GM20431 (cell line): ENCODE data around the gene FAM20C.

Experiments used
- in situ Hi-C: fragments of 300-500 bp; cut with MseI, MboI; formaldehyde crosslinking; loops from one replicate; pipeline ENCODE4 v1.15.0; 2020; ENCODE audit warnings: low sequenced_read_pairs; ENCODE audit not compliant: unreplicated experiment

FAM20C gene

DNA sequence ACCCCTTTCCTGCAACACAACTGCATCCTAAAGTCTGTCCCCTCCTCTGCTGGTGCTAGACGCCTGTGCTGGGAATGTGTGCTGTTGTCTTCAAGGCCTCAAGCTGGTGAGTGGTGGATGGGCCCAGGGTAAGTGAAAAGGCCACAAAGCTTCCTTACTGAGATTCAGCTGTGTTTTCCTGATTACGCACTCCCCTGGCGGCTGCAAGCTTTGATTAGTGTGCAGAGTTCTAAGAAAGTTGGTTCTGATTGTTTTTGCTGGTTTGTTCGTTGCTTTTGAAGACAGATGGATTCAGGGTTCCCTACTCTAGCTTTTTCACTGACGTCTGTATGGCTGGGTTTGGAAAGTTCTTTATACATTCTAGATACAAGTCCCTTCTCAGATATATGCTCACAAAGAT, 85.7 kb downstream of the FAM20C start:
- in situ Hi-C loops: no loop called here

DNA sequence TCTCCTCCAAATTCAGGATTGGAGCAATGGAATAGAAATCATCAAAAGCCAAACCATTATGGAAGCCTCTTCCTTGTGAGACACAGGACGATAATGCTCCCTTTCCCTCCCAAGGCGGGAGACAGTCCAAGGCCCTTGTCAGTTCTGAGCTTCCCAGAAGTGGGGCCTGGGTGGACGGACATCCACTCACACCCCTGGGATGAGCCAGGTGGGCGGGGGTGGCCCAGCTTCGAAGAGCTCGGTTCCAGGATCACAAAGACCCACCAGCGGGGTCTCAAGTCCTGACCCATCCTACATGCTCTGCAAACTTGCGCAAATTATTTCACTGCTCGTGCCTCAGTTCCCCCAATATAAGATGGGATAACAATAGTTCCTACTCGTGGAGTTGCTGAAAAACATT, 87.5 kb downstream of the FAM20C start:
- in situ Hi-C loops: no loop called here

- in situ Hi-C loops: no loop called here
Measured at GRCh38 chr7:280461-280860, 88.1 kb downstream of the FAM20C start.

DNA sequence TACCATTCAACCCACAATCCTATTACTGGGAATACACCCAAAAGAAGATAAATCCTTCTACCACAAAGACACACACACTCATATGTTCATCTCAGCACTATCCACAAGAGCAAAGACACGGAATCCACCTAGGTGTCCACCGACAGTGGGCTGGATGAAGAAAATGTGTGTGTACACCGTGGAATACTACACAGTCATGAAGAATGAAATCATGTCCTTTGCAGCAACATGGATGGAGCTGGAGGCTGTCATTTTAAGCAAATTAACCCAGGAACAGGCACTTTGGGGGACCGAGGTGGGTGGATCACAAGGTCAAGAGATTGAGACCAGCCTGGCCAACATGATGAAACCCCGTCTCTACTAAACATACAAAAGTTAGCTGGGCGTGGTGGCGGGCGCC, 89.3 kb downstream of the FAM20C start:
- in situ Hi-C loops: no loop called here

GRCh38 chr7:282621-283020, 90.2 kb downstream of the FAM20C start:
- in situ Hi-C loops: no loop called here

GRCh38 chr7:284762-285722, 92.7 kb downstream of the FAM20C start:
- in situ Hi-C loops: no loop called here

DNA sequence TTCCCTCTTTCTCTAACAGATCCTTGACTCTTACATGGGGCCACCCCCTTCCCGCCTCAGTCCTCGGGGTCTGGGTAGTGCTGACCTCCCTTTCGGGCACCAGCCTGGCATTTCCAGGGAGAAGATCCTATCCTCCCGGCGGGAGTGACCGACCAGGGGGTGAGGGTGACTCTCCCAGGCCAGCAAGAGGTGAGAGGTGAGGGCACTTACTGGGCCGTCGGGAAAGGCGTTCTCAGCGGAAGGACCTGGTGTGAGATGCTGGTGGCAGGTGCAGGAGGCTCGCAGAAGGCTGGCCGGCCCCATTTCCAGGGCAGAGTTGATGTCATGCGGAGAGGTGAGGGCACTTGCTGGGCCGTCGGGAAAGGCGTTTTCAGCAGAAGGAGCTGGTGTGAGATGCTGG, 93.4 kb downstream of the FAM20C start:
- in situ Hi-C loops: no loop called here

DNA sequence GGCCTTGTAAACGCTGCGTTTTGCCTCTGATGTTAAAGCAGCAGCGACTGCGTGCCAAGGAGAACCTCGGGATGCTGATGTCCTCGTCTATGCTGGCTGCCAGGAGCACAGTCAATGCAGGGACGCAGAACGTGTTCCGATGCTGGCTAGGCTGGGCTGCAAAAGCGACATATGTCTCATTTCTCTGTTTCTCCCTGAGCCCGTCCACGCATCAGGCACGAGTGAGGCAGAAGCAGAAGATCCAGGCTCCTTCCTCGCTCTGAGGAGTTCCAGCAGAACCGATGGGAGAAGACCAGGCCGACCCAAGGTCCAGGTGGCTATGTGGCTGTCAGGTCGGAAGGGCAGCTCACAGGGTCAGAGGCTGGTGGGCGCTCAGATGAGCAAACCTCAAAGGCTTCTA, 93.9 kb downstream of the FAM20C start:
- in situ Hi-C loops: no loop called here

GRCh38 chr7:288671-289101, 96.3 kb downstream of the FAM20C start:
- in situ Hi-C loops: no loop called here

- in situ Hi-C loops: no loop called here
Measured at GRCh38 chr7:289209-289755, 96.9 kb downstream of the FAM20C start.

DNA sequence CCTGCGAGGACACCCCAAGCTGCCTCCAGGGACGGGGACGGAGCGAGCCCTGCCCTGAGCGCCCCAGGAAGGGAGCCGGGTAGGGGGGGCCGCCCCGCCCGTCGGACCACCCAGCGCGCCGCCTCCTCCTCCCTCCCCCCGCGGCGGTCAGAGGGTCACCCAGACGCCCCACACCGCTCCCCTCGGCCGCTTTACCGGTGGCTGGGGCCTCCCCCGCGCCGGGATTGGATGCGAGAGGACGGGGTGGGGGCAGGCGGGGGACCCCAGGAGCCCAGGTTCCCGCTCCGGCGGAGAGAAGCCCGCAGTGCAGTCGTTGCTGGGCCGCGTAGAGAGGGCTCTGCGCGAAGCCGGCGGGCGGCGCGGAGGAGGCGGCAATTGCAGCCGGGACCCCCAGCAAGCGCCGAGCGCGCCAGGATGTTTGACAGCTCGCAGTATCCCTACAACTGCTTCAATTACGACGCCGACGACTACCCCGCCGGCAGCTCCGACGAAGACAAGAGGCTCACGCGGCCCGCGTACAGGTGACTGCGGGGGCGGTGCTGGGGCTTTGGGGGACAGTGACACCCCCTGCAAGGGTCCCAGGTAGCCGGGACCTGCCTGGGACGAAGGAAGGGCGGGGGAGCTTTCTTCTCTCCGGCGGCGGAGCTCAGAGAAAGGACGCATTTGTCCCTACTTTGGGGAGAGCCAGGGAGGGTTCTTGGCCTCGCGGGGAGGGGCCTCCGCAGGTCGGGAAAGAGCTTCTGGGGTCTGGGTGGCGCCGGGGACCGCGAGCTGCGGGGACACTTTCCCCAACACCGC, 97.6 kb downstream of the FAM20C start, which contains the start of gene FOXL3:
Gene FOXL3 (plus strand): TSS at position 415 of the 798 bp plus-strand sequence. CDS start 0 bp downstream, at position 415.
- in situ Hi-C loops: no loop called here

DNA sequence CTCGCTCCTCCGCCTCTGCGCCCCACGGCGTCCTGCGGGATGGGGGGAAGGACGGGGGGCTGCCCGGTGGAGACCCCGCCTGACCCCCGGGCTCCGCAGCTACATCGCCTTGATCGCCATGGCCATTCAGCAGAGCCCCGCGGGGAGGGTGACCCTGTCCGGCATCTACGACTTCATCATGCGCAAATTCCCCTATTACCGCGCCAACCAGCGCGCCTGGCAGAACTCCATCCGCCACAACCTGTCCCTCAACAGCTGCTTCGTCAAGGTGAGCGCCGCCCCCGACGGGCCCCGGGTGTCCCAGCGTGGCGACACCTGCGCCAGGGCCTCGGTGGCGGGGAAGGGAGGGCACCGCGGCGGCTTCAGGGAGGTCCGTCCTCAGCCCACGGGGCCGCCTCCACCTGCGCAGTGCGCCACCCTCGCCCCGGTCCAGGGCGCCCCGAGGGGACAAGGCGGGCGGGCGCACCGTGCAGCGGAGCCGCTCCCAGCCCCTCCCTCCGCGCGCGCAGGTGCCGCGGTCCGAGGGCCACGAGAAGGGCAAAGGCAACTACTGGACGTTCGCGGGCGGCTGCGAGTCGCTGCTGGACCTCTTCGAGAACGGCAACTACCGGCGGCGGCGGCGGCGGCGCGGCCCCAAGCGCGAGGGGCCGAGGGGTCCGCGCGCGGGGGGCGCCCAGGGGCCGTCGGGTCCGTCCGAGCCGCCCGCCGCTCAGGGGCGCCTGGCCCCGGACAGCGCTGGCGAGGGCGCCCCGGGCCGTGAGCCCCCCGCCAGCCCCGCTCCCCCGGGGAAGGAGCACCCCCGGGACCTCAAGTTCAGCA, 98.4 kb downstream of the FAM20C start:
- in situ Hi-C loops: no loop called here

GRCh38 chr7:291373-292092, 99.2 kb downstream of the FAM20C start:
- in situ Hi-C loops: no loop called here

- in situ Hi-C loops: no loop called here
Measured at GRCh38 chr7:292226-292625, 99.9 kb downstream of the FAM20C start.

GRCh38 chr7:292826-293225, 100.5 kb downstream of the FAM20C start:
- in situ Hi-C loops: no loop called here

- in situ Hi-C loops: no loop called here
Measured at GRCh38 chr7:293681-294439, 101.5 kb downstream of the FAM20C start.

- in situ Hi-C loops: no loop called here
Measured at GRCh38 chr7:294440-295154, 102.2 kb downstream of the FAM20C start.
